HEK293 (cell line): ENCODE results near the gene CNTN4.

Experiments used
- YY1 ChIP-seq: fragments of 450-650 bp; formaldehyde crosslinking; IDR thresholded peaks from 2 replicates; pipeline ENCODE4 v1.5.1; 2018; ENCODE audit warnings: missing biosample characterization, missing genetic modification characterization
- ZNF366 ChIP-seq: fragments of 450-650 bp; formaldehyde crosslinking; conservative IDR thresholded peaks from 2 replicates; pipeline ENCODE4 v1.5.1; 2016; ENCODE audit warnings: missing biosample characterization, missing genetic modification characterization
- TF ChIP-seq, protein P1 (sequence below): fragments of 450-650 bp; formaldehyde crosslinking; IDR thresholded peaks from 2 replicates; pipeline ENCODE4 v1.5.1; 2016; ENCODE audit warnings: missing biosample characterization, missing genetic modification characterization

GRCh38 chr3:2317521-2317920 lies 218.9 kb downstream of the CNTN4 start:
- TF ChIP-seq YY1, result no peak
- TF ChIP-seq, protein P1, sequence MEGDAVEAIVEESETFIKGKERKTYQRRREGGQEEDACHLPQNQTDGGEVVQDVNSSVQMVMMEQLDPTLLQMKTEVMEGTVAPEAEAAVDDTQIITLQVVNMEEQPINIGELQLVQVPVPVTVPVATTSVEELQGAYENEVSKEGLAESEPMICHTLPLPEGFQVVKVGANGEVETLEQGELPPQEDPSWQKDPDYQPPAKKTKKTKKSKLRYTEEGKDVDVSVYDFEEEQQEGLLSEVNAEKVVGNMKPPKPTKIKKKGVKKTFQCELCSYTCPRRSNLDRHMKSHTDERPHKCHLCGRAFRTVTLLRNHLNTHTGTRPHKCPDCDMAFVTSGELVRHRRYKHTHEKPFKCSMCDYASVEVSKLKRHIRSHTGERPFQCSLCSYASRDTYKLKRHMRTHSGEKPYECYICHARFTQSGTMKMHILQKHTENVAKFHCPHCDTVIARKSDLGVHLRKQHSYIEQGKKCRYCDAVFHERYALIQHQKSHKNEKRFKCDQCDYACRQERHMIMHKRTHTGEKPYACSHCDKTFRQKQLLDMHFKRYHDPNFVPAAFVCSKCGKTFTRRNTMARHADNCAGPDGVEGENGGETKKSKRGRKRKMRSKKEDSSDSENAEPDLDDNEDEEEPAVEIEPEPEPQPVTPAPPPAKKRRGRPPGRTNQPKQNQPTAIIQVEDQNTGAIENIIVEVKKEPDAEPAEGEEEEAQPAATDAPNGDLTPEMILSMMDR (tag by site-specific recombination), result no peak
- TF ChIP-seq ZNF366 (tag by site-specific recombination), result no peak
